GM21619 (cell line): ENCODE data around the gene CHST6.
A peak's percentile ranks its signal among the peaks of the same experiment; 100 is the strongest.
"Not testable (repeated sequence)": the region's sequence is repeated elsewhere in the genome, so short reads cannot be mapped to it uniquely, and the experiment has no call there.

Experiments used
- ATAC-seq: cut with Tn5 transposase; IDR thresholded peaks from one replicate; pipeline ENCODE4 v1.9.1; 2021; ENCODE audit not compliant: unreplicated experiment

The CHST6 gene

DNA sequence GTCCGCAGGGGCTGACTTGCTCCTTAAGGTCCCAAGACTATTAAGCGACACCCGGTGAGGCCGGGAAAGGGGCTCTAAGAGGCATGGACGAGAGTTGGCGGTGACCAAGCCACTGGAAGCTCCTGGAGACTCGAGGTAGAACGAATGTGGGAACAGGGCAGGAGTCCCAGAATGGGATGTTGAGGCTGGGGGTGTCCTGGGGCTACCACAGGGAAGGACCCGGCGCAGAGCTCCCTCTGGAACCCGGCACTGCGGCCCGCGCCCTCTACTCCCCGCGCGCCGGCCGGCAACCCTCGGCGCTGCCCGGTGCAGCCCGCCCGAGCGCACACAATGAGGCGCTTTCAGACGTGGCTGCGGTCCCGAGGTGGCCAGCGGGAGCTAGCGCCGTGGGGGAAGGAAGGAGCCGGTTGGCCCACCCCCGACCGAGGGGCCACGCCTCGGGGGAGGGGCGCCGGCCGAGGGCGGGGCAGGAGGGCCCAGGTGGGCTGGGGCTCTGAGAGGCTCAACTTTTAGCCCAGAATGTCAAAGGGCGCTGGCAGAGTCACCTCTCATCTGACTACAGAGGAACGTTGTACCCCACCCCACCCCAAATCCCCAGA, at the start of gene CHST6:
Gene CHST6 (minus strand): TSS at position 366 of the 599 bp plus-strand sequence. CDS start 15,613 bp downstream, outside the sequence.
- ATAC-seq: peak; percentile 51

DNA sequence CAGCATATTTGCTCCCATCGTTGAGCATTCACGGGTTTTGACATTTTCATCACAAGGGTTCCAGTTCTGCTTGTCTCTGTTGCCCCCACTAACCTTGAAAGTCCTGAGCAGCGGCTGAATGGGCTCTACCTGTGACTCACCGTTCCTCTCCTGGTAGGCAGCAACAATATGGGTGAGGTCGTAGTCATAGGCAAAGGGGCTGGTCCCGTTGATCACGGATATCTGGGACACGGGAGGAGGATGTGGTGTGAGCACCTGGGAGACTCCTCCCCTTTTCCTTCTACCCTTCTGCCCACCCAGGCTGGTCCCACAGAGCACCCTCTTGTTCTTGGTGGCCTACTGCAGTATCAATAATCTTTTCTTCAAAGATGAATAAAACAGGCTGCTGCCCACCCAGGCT, 47.2 kb upstream of the CHST6 start:
- not testable (repeated sequence) for ATAC-seq

DNA sequence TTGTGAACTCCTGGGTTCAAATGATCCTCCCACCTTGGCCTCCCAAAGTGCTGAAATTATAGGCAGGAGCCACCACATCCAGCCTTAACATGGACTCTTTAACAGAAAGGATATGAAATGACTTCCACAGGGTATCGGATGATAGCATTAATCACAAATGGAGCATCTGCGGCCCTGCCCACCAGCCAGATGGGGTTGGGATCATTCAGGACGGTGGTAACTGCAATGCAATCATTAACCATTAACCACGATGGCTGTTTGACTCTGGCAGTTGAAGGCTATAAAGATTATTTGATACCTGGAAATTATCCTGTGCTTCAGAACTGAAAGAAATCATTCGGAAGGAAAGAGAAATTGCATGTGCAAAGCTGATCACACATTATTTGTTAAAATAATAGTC, 46.0 kb upstream of the CHST6 start:
- ATAC-seq: no peak

DNA sequence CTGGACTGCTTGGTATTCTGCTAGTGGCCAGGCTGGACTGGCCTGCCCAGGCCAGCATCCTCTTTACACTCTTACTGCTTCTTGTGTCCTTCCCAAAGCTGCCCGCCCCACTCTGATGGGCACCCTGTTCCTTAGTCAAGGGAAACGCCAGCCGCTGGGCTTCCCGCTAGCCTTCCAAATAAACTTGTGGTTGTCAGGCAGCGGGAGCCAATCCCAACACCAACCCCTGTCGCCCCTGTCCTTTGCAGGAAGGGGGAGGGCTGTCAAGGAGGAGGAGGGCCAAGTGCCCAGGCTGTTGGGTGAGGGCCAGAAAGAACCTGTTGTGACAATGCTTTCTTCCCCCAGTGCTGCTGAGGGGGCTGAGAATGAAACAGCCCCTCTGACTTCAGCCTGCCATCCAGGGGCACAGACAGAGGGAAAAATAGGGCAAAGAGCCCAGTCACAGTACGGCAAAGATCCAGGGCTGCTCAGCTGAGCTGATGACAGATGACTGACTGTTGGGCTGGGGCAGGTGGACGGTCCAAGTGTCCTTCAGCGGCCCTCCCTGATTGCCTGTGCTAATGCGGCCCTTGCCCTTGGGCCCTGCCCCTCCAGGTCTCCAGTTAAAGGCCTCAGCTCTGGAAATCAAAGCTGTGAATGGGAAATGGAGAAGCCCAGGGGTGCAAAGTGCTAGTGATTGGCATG, 43.8 kb upstream of the CHST6 start:
- ATAC-seq: not testable (repeated sequence)

DNA sequence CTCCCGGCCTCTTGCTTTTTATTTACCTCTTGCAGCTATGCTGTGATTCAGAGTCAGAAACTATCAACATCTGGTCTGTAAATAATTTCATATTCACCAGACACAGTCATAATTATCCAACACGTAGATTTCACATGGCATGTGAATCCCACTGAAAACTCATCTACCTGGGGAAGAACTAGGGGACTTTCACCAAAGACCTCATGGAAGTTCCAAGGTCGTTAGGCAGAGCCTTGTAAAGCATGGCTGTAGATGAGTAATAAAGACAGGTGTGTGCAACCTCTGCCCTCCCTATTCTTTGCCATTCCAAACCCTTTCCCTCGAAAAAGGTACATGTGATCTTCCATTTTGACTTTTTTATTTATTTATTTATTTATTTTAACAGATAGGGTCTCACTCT, 42.5 kb upstream of the CHST6 start:
- no peak for ATAC-seq

DNA sequence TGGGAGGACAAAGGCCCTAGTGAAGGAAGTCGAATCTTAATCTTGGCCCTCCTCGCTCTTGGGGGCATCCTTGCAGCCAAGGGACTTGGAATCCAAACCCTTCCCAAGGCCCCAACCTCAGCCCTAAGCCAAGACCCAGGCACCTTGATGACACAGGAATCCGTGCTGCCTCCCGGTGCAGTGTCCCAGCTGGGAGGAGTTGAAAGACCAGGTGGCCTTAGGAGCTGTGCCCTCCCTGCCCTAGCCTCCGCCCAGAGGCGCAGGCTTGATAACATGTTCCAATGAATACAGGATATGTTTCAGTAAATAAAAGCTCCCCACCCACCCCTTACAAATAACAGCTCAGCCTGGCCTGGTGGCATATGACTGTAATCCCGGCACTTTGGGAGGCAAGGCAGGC, 40.7 kb upstream of the CHST6 start, which contains the start of gene CHST5:
Gene CHST5 (minus strand): TSS at position 208 of the 400 bp plus-strand sequence. CDS start 5,724 bp downstream, outside the sequence.
- no peak for ATAC-seq

DNA sequence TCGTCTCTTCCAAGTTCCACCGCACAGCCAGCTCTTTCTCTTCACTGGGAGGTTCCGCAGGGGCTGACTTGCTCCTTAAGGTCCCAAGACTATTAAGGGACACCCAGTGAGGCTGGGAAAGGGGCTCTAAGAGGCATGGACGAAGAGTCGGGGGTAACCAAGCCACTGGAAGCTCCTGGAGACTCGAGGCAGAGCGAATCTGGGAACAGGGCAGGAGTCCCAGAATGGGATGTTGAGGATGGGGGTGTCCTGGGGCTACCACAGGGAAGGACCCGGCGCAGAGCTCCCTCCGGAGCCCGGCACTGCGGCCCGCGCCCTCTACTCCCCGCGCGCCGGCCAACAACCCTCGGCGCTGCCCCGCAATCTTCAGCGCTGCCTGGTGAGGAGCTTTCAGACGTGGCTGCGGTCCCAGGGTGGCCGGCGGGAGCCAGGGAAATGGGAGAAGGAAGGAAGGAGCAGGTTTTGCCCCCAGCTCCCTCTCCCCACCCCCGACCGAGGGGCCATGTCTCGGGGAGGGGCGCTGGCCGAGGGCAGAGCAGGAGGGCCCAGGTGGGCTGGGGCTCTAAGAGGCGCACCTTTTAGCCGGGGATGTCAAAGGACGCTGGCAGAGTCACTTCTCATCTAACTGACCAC, 40.1 kb upstream of the CHST6 start:
- ATAC-seq: no peak

DNA sequence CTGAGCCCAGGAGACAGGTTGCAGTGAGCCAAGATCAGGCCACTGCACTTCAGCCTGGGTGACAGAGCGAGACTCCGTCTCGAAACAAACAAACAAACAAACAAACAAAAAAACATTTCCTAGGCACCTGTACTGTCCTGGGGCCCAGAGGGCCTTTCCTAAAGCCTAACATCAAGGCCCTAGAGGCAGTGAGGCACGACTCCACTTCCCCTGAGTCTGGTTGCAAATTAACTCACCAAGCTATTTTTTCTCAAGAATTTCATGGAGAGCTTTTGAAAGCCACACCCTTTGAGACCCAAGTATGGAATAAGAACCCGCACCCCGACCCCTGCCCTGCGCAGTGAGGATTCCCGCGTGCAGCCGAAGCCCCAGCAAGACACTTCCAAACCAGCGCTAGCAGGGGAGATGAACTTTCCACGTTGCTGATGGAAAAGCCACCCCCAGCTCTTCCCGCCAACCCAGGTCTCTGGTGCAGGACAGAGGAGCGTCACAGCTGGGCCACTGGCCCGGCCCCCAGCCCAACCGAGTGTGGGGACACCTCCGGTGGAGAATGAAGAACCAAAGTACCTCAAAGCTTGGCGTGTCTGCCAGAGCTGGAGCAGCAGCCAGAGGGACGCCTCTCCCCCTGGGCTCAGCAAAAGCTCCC, 39.4 kb upstream of the CHST6 start:
- ATAC-seq: no peak

DNA sequence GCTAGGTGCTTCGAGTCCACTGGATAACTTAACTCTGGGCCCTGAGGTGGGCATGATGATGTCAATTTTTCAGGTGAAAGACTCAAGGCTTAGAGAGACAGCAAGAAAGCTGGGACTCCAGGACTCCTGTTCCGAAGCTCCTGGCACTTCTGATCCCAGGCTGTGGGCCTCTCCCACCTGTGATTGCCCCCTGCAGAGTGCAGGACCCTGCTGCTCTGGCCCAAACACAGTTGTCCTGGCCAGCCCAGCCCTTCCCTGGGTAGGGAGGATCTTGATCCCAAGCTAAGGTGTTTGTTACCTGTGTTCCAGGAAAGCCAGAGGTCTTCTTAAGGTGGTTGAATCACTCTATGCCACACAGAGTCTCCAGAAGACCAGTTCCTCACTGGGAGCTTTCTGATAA, 37.5 kb upstream of the CHST6 start:
- no peak for ATAC-seq

DNA sequence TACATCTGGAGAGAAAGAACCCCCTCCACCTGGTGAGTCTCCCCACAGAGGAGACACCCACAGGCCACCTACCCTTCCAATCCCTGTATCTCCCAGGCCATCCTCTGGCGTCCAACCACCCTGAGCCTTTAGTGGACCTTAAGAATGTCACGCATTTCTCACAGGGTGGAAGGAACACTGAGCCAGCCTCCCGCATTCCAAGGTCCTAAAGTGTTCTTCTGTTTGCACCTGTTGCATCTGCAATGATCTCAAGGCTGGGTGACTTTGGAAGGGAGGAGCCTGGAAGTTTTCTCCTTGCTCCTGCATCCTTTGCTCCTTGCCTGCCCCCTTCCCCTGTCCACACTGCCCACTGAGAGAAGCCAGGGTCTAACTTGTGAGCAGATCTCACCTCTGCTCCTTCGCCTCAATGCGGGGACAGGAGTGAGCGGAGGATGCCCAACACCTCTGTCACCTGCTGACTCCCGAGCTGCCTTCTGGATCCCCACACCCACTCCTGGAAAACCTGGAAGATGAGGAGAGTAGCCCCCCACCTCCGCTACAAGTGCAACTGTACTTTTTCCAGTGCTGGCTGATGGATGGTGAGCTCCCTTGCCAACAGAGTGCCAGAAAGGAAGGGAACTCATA, 37.0 kb upstream of the CHST6 start:
- ATAC-seq: no peak

DNA sequence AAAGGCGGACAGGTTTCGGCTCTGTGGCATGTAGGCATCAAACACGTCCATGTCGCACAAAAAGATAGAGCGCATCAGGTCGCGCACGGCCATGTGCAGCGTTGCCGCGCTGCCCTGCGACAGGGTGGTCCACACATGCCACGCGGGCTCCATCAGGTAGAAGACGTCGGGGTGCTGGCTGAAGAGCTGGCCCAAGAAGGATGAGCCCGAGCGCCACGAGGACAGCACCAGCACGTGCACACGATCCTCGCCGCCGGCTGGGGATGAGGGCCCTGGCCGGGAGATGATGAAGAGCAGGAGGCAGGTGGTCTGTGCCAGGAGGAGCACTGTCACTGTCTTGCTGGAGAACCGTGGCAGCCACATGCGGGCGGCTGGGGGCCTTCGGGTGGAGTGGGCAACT, 34.7 kb upstream of the CHST6 start:
- no peak for ATAC-seq

DNA sequence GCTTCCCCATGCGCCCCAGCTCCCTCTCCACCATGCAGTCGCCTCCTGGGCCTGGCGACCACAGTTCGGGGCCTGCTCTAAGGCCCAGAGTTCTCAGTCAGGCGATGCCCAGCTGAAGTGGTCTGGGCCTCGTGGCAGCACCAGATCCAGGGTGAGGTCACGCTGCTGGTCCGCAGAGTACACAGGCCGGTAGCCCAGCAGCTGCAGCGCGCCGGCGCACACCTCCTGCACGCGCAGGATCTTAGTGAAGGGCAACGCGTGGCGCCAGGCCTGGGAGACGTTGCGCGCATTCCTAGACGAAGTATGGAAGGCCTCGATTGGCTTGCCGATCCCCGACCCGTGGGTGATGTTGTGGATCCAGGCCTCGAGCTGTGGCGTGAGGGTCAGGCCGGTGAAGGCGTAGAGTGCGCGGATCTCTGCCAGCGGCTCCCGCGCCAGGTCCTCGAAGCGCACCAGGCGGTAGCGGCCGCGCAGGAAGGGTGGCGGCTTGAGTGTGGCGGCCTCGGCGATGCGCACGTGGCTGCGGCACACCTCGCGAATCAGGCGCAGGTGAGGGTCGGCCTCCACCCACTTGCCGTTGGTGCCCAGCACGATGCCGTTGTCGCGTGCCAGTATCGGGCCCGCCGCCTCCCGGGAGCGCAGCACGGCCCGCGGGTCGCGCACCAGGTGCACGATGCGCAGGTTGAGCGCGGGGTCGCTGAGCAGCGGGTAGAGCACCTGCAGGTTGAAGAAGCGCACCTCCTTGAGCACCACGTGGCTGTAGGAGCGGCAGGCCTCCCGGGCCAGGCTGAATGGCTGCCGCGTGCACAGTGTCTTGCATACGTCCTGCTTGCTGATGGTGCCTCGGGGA, 34.0 kb upstream of the CHST6 start:
- ATAC-seq: no peak

DNA sequence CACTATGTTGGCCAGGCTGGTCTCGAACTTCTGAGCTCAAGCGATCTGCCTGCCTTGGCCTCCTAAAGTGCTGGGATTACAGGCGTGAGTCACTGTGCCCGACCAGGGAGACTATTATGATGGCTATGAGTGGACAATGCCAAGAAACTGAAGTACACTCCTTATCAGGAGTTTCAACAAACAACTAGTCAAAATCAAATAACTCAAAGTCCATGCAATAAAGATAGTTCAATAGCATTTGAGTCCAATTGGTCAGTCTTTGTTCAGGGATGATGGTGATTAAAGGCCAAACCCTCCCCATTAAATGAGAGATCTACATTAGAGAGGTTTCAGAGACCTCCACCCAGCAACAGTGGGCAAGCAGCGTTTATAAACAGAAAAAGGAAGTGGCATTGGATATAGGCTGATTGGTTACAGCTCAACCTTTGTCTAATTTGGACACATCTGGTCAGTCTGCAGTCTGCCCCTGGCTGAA, 32.6 kb upstream of the CHST6 start:
- ATAC-seq: no peak

DNA sequence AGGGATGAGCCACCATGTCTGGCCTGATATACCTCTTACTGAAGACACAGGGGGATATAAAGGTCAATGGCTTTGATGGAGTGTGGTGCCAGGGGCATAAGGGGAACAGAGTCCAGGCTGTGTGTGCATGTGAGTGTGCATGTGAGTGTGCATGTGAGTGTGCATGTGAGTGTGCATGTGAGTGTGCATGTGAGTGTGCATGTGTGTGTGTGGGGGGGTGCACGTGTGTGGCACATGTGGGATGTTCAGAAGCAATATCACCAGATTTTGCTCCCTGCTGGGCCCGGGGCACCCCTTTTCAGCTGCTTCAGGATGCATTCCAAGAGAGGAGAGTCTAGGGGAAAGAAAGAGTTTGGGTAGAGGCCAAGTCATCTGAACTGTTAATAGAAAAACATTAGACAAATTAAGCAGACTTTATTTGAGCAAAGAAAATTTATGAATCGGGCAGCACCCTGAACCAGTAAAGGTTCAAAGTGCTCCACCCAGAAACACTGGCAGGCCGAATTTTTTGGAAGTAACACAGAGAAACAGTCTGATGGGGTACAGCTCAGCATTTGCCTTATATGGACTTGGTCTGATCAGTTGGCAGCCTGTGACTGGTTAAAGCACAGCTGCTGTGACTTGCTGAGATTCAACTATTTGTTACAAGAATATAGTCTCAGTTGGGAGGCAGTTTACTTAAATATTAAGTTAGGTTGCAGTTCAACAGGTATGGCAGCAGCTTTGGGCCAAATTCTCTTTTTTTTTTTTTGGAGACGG, 31.0 kb upstream of the CHST6 start:
- no peak for ATAC-seq

DNA sequence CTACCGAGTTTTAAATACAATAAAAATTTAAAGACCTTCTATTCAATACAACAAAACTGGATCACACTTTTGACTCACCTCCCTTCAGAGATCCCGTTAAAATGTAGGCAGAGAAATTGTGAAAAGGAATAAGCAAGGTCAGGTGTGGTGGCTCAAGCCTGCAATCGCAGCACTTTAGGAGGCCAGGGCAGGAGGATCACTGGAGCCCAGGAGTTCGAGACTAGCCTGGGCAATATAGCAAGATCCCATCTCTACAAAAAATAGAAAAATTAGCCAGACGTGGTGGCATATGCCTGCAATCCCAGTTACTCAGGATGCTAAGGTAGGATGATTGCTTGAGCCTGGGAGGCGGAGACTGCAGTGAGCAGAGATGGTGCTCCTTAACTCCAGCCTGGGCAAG, 23.9 kb upstream of the CHST6 start:
- ATAC-seq: no peak

DNA sequence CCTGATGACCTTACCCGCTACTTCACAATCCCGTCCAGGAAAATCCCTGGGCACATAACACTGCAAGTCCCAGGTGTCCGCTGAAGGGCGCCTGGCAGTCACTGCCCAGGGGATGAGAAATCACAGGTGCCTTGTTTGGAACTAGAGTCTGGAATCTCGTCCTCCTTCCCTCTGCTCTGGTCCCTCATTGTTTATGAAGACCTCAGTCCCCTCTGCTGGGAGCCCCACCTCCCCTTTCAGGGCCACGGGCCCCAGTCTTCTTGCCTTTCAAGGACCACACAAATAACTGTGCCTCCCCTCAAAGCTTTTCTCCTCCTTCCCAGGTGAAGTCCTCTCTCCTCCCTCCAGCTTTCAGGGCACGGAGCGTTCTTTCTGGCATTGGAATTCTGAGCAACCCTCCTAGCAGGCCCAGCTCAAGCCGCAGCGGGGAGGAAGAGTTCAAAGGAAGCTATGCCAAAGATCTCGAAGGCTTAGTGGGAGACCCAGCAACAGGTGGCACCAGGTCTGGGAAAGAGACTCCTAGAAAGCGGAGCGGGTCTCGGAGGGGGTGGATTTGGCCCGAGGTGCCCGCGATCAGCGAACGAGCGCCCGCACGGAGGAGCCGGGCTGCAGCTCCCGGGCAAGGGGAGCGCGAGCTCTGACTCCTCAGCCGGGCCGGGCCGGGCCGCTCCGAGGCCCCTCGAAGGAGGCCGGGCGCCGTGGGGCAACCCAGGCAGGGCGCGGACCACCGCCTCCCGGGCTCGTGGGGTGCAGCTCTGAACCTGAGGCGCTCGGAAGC, 21.1 kb upstream of the CHST6 start:
- ATAC-seq: not testable (repeated sequence)

DNA sequence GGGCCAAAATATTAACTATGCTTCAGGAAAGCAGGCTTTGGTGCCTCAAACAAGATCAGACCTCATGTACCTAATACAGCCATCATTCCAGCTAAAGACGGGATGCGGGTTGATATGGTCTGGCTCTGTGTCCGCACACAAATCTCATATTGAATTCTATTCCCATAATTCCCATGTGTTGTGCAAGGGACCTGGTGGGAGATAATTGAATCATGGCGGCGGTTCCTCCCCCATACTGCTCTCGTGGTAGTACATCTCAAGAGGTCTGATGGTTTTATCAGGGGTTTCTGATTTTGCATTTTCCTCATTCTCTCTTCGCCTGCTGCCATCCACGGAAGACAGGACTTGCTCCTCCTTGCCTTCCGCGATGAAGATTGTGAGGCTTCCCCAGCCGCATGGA, 19.1 kb upstream of the CHST6 start:
- no peak for ATAC-seq

DNA sequence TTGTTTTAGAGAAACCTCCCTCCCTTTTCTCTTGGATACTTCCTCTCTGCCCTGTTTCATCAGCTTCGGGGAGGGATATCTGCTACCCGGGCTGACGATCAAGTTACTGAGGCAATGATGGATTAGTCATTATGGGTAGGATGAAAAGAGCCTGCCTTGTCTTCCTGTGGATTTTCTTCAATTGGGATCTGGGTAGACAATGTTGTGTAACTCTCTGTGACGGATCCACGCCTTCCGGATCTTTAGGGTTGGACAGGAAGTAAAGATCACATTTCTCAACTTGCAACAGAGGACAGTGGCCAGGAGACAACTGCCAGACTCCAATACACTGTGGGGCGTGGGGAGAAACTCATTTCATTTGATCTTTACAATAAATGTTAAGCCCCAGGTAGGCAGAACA, 11.3 kb upstream of the CHST6 start:
- no peak for ATAC-seq

DNA sequence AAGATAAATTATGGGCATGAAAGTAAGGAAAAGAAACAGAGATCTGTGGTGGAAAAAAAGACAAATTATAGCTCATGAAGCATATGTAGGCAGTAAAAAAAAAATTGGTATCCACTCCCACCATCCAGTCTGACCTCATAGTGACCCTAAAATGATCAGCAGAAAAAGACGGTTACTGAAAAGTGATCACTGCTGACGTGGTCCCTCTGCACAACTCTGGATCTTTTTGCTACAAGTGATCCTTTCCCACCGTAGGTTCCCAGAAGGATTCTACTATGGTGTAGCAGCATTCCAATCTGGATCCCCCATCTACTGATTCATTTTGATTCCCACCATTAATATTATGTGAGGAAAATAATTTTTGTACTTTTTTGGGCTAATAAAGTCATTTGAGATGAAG, 10.9 kb upstream of the CHST6 start:
- no peak for ATAC-seq
